HepG2 (cell line): ENCODE results near the gene BLOC1S4. TPM values are rescaled to one million over a fixed set of nuclear protein-coding genes. Genes with fewer than 3 reads are reported as not detected.

Source experiments
- ARHGAP35 ChIP-seq: sonication (generic); formaldehyde crosslinking; IDR thresholded peaks from 2 replicates; pipeline ENCODE4 v1.9.0; 2022; ENCODE audit warnings: mild to moderate bottlenecking, inconsistent platforms, moderate library complexity, missing genetic modification reagents, borderline replicate concordance
- CHD2 ChIP-seq: IDR thresholded peaks from 2 replicates; pipeline ENCODE4 v1.6.1; 2011; ENCODE audit warnings: low read depth, low read length, improper control_type of control experiment
- CREM ChIP-seq, 2 experiments: sonication (generic) in 1 of 2; formaldehyde crosslinking in 1 of 2; IDR thresholded peaks; 2 replicates each; pipeline versions ENCODE4 v1.4.0 to v1.6.1; 2016 to 2020; ENCODE audit warnings: antibody characterized with exemption in 1 of 2, mild to moderate bottlenecking in 1 of 2, missing genetic modification reagents in 1 of 2
- HDAC2 ChIP-seq: sonication (generic); formaldehyde crosslinking; IDR thresholded peaks from 2 replicates; pipeline ENCODE4 v1.4.0; 2020; ENCODE audit warnings: missing genetic modification reagents
- KDM6A ChIP-seq: IDR thresholded peaks from 2 replicates; pipeline ENCODE4 v1.6.1; 2016; ENCODE audit warnings: low read depth
- NONO ChIP-seq, 2 experiments: fragments of 450-650 bp in 1 of 2; sonication (generic) in 1 of 2; formaldehyde crosslinking in 1 of 2; IDR thresholded peaks in 1 of 2; conservative IDR thresholded peaks in 1 of 2; 2 replicates each; pipeline versions ENCODE4 v1.6.1 to v1.8.0; 2017 to 2022; ENCODE audit warnings: mild to moderate bottlenecking in 1 of 2, missing genetic modification reagents in 1 of 2, moderate library complexity in 1 of 2
- PAWR ChIP-seq: sonication (generic); formaldehyde crosslinking; IDR thresholded peaks from 2 replicates; pipeline ENCODE4 v1.4.0; 2020; ENCODE audit warnings: missing genetic modification reagents, mild to moderate bottlenecking, borderline replicate concordance
- RFXAP ChIP-seq: sonication (generic); formaldehyde crosslinking; IDR thresholded peaks from 2 replicates; pipeline ENCODE4 v1.4.0; 2020; ENCODE audit warnings: missing genetic modification reagents, borderline replicate concordance
- RNF2 ChIP-seq: fragments of 450-650 bp; conservative IDR thresholded peaks from 2 replicates; pipeline ENCODE4 v1.6.1; 2016; ENCODE audit warnings: low read depth
- THYN1 ChIP-seq: sonication (generic); formaldehyde crosslinking; IDR thresholded peaks from 2 replicates; pipeline ENCODE4 v1.8.1; 2023; ENCODE audit warnings: low read depth, mild to moderate bottlenecking, moderate library complexity, missing genetic modification reagents, borderline replicate concordance
- ZMYM4 ChIP-seq: sonication (generic); formaldehyde crosslinking; IDR thresholded peaks from 2 replicates; pipeline ENCODE4 v1.8.1; 2023; ENCODE audit warnings: mild to moderate bottlenecking, missing genetic modification reagents
- ZNF326 ChIP-seq: sonication (generic); formaldehyde crosslinking; IDR thresholded peaks from 2 replicates; pipeline ENCODE4 v1.4.0; 2020; ENCODE audit warnings: missing genetic modification reagents, borderline replicate concordance
- ZNF431 ChIP-seq: sonication (generic); formaldehyde crosslinking; IDR thresholded peaks from 2 replicates; pipeline ENCODE4 v1.9.0; 2022; ENCODE audit warnings: missing genetic modification reagents, low read depth, mild to moderate bottlenecking, borderline replicate concordance
- ZNF44 ChIP-seq: sonication (generic); formaldehyde crosslinking; IDR thresholded peaks from 2 replicates; pipeline ENCODE4 v1.5.1; 2020; ENCODE audit warnings: mild to moderate bottlenecking, missing genetic modification reagents
- ZNF552 ChIP-seq: sonication (generic); formaldehyde crosslinking; IDR thresholded peaks from 2 replicates; pipeline ENCODE4 v1.9.0; 2022; ENCODE audit warnings: missing genetic modification reagents, mild to moderate bottlenecking, borderline replicate concordance
- ZNF619 ChIP-seq: sonication (generic); formaldehyde crosslinking; IDR thresholded peaks from 2 replicates; pipeline ENCODE4 v1.4.0; 2020; ENCODE audit warnings: mild to moderate bottlenecking, missing genetic modification reagents
- polyA plus RNA-seq, 8 experiments: library from polyadenylated mRNA; depleted of rRNA in 3 of 8; stranded (reverse) in 7 of 8; unstranded in 1 of 8; fragments of >200 nt; fragmentation: Illumina TruSeq in 4 of 8; extraction: Trizol in 4 of 8; gene quantifications; 2 replicates each; pipeline versions ENCODE4 v1.2.1 to v1.2.3, GENCODE V29; 2011 to 2016; ENCODE audit warnings: low read depth in 4 of 8, missing spikeins in 1 of 8, mixed read lengths in 1 of 8; ENCODE audit not compliant: insufficient read depth in 1 of 8
- total RNA-seq, 5 experiments: library from RNA; depleted of rRNA; stranded (reverse); fragments of >200 nt; fragmentation: Illumina TruSeq; extraction: Trizol; gene quantifications; 2 replicates each; pipeline ENCODE4 v1.2.3, GENCODE V29; 2016; ENCODE audit warnings: low read depth in 1 of 5
- TF ChIP-seq, protein P1 (sequence below): sonication (generic); formaldehyde crosslinking; IDR thresholded peaks from 2 replicates; pipeline ENCODE4 v1.8.0; 2022; ENCODE audit warnings: mild to moderate bottlenecking, missing genetic modification reagents, moderate library complexity
- TF ChIP-seq, protein P2 (sequence below): IDR thresholded peaks from 2 replicates; pipeline ENCODE4 v1.6.1; 2016; ENCODE audit warnings: missing compliant biosample characterization, missing genetic modification reagents, borderline replicate concordance
- TF ChIP-seq, protein P3 (sequence below): sonication (generic); formaldehyde crosslinking; IDR thresholded peaks from 2 replicates; pipeline ENCODE4 v1.4.0; 2020; ENCODE audit warnings: mild to moderate bottlenecking, missing genetic modification reagents, borderline replicate concordance
- TF ChIP-seq, protein P4 (sequence below): sonication (generic); formaldehyde crosslinking; IDR thresholded peaks from 2 replicates; pipeline ENCODE4 v1.4.0; 2020; ENCODE audit warnings: missing genetic modification reagents

Gene BLOC1S4
- total and polyA plus RNA-seq, 2 of the 13 experiments (the other 11 are each of a cell fraction or from before 2014, with no cell fraction given): 15.5 to 20.9 TPM

DNA sequence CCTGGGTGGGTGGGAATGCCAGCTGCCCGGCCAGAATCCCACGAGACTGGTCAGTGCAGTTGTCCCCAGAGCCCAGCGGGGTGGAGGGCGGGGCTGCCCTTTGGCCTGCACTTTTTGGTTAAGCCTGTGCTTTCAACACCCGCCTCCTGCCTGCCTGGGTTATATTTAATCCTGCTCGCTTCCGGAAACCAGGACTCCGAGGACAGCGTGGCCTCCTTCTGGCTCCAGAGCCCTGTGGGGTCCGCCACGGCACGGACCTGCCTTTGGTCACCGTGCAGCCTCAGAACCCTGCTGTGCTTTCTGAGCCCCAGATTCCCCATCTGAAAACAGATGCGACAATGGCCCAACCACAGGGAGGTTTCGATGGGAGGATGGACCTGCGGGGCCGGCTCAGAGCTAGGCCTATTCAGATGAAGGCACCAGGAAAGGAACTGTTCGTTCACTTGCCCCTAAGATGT, 37.2 kb downstream of the BLOC1S4 start (continued):
- 0 out of 2 replicates have a peak, but pooled peaks have one; percentile 48 for TF ChIP-seq CHD2
- TF ChIP-seq, protein P1, sequence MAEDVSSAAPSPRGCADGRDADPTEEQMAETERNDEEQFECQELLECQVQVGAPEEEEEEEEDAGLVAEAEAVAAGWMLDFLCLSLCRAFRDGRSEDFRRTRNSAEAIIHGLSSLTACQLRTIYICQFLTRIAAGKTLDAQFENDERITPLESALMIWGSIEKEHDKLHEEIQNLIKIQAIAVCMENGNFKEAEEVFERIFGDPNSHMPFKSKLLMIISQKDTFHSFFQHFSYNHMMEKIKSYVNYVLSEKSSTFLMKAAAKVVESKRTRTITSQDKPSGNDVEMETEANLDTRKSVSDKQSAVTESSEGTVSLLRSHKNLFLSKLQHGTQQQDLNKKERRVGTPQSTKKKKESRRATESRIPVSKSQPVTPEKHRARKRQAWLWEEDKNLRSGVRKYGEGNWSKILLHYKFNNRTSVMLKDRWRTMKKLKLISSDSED (CRISPR knock-in tag): no peak
- TF ChIP-seq, protein P2, sequence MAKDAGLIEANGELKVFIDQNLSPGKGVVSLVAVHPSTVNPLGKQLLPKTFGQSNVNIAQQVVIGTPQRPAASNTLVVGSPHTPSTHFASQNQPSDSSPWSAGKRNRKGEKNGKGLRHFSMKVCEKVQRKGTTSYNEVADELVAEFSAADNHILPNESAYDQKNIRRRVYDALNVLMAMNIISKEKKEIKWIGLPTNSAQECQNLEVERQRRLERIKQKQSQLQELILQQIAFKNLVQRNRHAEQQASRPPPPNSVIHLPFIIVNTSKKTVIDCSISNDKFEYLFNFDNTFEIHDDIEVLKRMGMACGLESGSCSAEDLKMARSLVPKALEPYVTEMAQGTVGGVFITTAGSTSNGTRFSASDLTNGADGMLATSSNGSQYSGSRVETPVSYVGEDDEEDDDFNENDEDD: peak; percentile 57; the same call in 1 of the 2 replicates
- TF ChIP-seq NONO (IDR thresholded peaks at IDR 0.05): no peak
- peak; percentile 69; the same call in 1 of the 2 replicates for TF ChIP-seq NONO (CRISPR knock-in tag; conservative IDR thresholded peaks at IDR 0.05)
- TF ChIP-seq HDAC2 (CRISPR knock-in tag): peak; percentile 79
- TF ChIP-seq, protein P3, sequence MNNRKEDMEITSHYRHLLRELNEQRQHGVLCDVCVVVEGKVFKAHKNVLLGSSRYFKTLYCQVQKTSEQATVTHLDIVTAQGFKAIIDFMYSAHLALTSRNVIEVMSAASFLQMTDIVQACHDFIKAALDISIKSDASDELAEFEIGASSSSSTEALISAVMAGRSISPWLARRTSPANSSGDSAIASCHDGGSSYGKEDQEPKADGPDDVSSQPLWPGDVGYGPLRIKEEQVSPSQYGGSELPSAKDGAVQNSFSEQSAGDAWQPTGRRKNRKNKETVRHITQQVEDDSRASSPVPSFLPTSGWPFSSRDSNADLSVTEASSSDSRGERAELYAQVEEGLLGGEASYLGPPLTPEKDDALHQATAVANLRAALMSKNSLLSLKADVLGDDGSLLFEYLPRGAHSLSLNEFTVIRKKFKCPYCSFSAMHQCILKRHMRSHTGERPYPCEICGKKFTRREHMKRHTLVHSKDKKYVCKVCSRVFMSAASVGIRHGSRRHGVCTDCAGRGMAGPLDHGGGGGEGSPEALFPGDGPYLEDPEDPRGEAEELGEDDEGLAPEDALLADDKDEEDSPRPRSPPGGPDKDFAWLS: no peak
- TF ChIP-seq KDM6A: no peak
- no peak for TF ChIP-seq RNF2
- no peak for TF ChIP-seq THYN1
- TF ChIP-seq ZNF44 (CRISPR knock-in tag): no peak
- no peak for TF ChIP-seq ZNF326 (CRISPR knock-in tag)
- TF ChIP-seq, protein P4, sequence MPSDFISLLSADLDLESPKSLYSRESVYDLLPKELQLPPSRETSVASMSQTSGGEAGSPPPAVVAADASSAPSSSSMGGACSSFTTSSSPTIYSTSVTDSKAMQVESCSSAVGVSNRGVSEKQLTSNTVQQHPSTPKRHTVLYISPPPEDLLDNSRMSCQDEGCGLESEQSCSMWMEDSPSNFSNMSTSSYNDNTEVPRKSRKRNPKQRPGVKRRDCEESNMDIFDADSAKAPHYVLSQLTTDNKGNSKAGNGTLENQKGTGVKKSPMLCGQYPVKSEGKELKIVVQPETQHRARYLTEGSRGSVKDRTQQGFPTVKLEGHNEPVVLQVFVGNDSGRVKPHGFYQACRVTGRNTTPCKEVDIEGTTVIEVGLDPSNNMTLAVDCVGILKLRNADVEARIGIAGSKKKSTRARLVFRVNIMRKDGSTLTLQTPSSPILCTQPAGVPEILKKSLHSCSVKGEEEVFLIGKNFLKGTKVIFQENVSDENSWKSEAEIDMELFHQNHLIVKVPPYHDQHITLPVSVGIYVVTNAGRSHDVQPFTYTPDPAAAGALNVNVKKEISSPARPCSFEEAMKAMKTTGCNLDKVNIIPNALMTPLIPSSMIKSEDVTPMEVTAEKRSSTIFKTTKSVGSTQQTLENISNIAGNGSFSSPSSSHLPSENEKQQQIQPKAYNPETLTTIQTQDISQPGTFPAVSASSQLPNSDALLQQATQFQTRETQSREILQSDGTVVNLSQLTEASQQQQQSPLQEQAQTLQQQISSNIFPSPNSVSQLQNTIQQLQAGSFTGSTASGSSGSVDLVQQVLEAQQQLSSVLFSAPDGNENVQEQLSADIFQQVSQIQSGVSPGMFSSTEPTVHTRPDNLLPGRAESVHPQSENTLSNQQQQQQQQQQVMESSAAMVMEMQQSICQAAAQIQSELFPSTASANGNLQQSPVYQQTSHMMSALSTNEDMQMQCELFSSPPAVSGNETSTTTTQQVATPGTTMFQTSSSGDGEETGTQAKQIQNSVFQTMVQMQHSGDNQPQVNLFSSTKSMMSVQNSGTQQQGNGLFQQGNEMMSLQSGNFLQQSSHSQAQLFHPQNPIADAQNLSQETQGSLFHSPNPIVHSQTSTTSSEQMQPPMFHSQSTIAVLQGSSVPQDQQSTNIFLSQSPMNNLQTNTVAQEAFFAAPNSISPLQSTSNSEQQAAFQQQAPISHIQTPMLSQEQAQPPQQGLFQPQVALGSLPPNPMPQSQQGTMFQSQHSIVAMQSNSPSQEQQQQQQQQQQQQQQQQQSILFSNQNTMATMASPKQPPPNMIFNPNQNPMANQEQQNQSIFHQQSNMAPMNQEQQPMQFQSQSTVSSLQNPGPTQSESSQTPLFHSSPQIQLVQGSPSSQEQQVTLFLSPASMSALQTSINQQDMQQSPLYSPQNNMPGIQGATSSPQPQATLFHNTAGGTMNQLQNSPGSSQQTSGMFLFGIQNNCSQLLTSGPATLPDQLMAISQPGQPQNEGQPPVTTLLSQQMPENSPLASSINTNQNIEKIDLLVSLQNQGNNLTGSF (CRISPR knock-in tag): peak; percentile 57; the same call in 1 of the 2 replicates
- TF ChIP-seq ARHGAP35: peak; percentile 69; the same call in 1 of the 2 replicates
- TF ChIP-seq ZNF619: peak; percentile 53; the same call in 1 of the 2 replicates
- TF ChIP-seq CREM (IDR thresholded peaks at IDR 0.05): peak; percentile 45
- no peak for TF ChIP-seq CREM (CRISPR knock-in tag; IDR thresholded peaks at IDR 0.05)
- peak; percentile 73; the same call in 1 of the 2 replicates for TF ChIP-seq ZNF431
- TF ChIP-seq RFXAP (CRISPR knock-in tag): peak; percentile 89
- no peak for TF ChIP-seq PAWR (CRISPR knock-in tag)
- peak; percentile 70 for TF ChIP-seq ZMYM4
- 0 out of 2 replicates have a peak, but pooled peaks have one; percentile 38 for TF ChIP-seq ZNF552 (CRISPR knock-in tag)
